ENCODE measurements around the gene ZNF277.

ZNF277 gene

DNA sequence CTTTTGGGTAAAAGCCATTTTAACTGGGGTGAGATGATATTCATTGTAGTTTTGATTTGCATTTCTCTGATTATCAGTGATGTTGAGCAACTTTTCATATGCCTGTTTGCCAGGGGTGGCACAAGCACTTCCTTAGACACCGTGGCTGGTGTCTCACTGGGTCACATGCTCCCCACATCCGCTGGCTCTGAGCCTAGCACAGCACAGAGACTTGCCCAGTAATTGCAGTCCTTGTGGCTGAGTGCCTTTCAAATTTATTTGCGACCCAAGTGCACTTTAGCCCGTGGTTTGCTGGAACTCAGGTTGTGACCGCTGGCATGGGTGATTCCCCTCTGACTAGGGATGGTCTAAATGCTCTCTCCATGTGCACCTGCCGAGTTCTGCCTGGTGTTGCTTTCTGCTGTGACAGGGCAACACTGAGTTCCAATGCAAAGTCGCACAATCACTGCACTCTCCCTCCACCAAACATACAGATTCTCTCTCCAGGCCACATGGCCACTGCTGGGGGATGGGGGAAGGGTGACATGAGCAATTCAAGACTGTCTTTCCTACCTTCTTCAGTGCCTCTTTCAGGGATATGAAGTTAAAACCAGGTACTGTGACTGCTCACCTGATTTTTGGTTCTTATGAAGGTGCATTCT lies 66.5 kb downstream of the ZNF277 start:
- H3K4me2 ChIP-seq: peak overlapping the region; percentile 29; the same call in 1 of the 2 replicates
- no peak overlapping the region; the same call in 1 of the 2 replicates for H3K9ac ChIP-seq

DNA sequence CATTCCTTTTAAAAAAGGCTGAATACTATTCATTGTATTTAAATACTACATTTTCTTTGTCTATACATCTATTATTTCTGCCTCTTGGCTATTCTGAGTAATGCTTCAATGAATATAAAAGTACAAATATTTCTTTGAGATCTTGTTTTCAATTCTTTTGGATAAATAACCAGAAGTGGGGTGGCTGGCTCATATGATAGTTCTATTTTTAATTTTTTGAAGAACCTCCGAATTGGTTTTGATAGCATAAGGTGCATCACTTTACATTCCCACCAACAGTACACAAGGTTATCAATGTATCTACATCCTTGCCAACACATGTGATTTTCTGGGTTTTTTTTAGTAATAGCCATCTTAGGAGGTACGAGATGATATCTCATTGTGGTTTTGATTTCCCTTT lies 72.5 kb downstream of the ZNF277 start:
- no peak overlapping the region for H3K4me3 ChIP-seq (IDR thresholded peaks at IDR 0.05; ENCODE audit: insufficient read depth, low read depth, low read length)
- no peak overlapping the region for H3K27ac ChIP-seq
- H4K20me1 ChIP-seq (ENCODE audit: insufficient read depth): no peaks in the 10 kb centered on the region
- H3K4me2 ChIP-seq: no peak overlapping the region
- no peak overlapping the region for H3K9ac ChIP-seq
- H3K4me1 ChIP-seq (ENCODE audit: low read depth, poor library complexity, severe bottlenecking): peaks cover 16% of the 10 kb centered on the region
- H3K79me2 ChIP-seq (ENCODE audit: insufficient read depth, low read depth): no peaks in the 10 kb centered on the region
- no peaks in the 10 kb centered on the region for H3K27me3 ChIP-seq (ENCODE audit: insufficient read depth, low read depth)
- TF ChIP-seq, protein P1, sequence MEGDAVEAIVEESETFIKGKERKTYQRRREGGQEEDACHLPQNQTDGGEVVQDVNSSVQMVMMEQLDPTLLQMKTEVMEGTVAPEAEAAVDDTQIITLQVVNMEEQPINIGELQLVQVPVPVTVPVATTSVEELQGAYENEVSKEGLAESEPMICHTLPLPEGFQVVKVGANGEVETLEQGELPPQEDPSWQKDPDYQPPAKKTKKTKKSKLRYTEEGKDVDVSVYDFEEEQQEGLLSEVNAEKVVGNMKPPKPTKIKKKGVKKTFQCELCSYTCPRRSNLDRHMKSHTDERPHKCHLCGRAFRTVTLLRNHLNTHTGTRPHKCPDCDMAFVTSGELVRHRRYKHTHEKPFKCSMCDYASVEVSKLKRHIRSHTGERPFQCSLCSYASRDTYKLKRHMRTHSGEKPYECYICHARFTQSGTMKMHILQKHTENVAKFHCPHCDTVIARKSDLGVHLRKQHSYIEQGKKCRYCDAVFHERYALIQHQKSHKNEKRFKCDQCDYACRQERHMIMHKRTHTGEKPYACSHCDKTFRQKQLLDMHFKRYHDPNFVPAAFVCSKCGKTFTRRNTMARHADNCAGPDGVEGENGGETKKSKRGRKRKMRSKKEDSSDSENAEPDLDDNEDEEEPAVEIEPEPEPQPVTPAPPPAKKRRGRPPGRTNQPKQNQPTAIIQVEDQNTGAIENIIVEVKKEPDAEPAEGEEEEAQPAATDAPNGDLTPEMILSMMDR (conservative IDR thresholded peaks at IDR 0.05; ENCODE audit: low read depth, low read length): no peak
- no peak overlapping the region for H2AFZ ChIP-seq (ENCODE audit: low read depth)
- no peaks in the 10 kb centered on the region for H3K36me3 ChIP-seq (ENCODE audit: insufficient read depth)

More for the DNA sequence above, 66.5 kb downstream of the ZNF277 start:
- H2AFZ ChIP-seq (ENCODE audit: low read depth): peak overlapping the region; percentile 15; the same call in 1 of the 2 replicates
- H3K27ac ChIP-seq: peak overlapping the region; percentile 52
- H3K79me2 ChIP-seq (ENCODE audit: insufficient read depth, low read depth): peaks cover 18% of the 10 kb centered on the region; the same call in 1 of the 2 replicates
- no peak overlapping the region for H3K4me3 ChIP-seq (IDR thresholded peaks at IDR 0.05; ENCODE audit: insufficient read depth, low read depth, low read length)
- TF ChIP-seq, protein P1 (conservative IDR thresholded peaks at IDR 0.05; ENCODE audit: low read depth, low read length): no peak
- no peaks in the 10 kb centered on the region for H3K27me3 ChIP-seq (ENCODE audit: insufficient read depth, low read depth)
- H3K4me1 ChIP-seq (ENCODE audit: low read depth, poor library complexity, severe bottlenecking): peaks cover 37% of the 10 kb centered on the region
- no peaks in the 10 kb centered on the region for H3K36me3 ChIP-seq (ENCODE audit: insufficient read depth)
- no peaks in the 10 kb centered on the region for H4K20me1 ChIP-seq (ENCODE audit: insufficient read depth)

DNA sequence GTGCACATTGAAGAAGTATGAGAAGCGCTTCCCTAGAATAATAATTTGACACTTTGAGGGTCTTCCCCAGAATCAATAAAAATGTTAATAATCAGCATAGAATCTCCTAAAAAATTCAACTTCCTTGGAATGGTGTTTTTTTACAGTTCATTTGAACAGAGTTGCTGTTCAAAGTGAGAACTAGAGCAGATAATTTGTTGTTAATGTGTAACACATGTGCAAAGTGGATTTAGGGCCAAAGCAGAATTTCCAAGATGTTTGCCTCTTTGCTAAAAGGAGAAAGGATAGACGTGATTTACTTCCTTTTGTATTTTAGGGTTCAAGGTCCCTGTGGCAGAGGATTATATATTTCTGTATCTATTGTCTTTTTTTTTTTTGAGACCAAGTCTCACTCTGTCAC lies 73.8 kb downstream of the ZNF277 start:
- Histone ChIP-seq H3K9ac (no peak overlapping the region), H2AFZ (ENCODE audit: low read depth) (no peak overlapping the region), H3K27me3 (ENCODE audit: insufficient read depth, low read depth) (no peaks in the 10 kb centered on the region), H3K4me3 (IDR thresholded peaks at IDR 0.05; ENCODE audit: insufficient read depth, low read depth, low read length) (no peak overlapping the region), H4K20me1 (ENCODE audit: insufficient read depth) (no peaks in the 10 kb centered on the region), H3K4me1 (ENCODE audit: low read depth, poor library complexity, severe bottlenecking) (peaks cover 13% of the 10 kb centered on the region), H3K4me2 (no peak overlapping the region), H3K36me3 (ENCODE audit: insufficient read depth) (no peaks in the 10 kb centered on the region), H3K79me2 (ENCODE audit: insufficient read depth, low read depth) (no peaks in the 10 kb centered on the region), H3K27ac (no peak overlapping the region)
- TF ChIP-seq, protein P1 (conservative IDR thresholded peaks at IDR 0.05; ENCODE audit: low read depth, low read length): no peak

DNA sequence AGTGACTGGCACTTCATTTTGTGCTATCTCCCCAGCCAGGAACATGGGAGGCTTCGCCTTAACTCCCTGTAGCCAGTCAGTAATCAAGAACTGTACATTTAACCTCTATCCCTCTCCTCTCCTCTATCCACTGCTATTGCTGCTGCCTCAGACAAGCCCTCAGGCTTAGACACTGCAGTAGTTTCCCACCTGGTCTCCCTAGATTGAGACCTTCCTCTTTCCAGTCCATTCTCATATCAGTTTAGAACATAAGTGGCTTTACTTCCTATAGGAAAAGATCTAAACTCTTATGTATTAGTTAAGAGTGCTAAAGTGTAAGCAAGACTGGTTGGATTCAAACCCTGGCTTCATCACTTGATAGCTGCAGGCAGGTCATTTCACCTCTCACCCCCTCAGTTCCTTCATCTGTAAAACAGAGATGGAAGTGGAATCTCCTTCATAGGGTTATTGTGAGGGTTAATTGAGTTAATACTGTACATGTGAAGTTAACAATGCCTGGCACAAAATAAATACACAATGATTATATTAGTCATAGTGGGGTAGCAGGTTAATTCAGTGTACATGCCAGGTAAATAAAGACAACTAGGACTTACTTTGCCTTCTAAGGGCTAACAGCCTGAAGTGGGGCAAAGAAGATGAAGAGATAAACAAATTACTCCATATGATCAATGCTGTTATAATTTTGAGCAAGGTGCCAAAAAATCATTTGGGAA lies 76.1 kb downstream of the ZNF277 start:
- H3K4me3 ChIP-seq (IDR thresholded peaks at IDR 0.05; ENCODE audit: insufficient read depth, low read depth, low read length): no peak overlapping the region
- no peaks in the 10 kb centered on the region for H3K79me2 ChIP-seq (ENCODE audit: insufficient read depth, low read depth)
- TF ChIP-seq, protein P1 (conservative IDR thresholded peaks at IDR 0.05; ENCODE audit: low read depth, low read length): no peak
- H2AFZ ChIP-seq (ENCODE audit: low read depth): no peak overlapping the region
- H3K27me3 ChIP-seq (ENCODE audit: insufficient read depth, low read depth): no peaks in the 10 kb centered on the region
- peaks cover 13% of the 10 kb centered on the region for H3K4me1 ChIP-seq (ENCODE audit: low read depth, poor library complexity, severe bottlenecking)
- H3K36me3 ChIP-seq (ENCODE audit: insufficient read depth): no peaks in the 10 kb centered on the region
- no peak overlapping the region for H3K9ac ChIP-seq
- no peak overlapping the region for H3K4me2 ChIP-seq
- H3K27ac ChIP-seq: no peak overlapping the region
- no peaks in the 10 kb centered on the region for H4K20me1 ChIP-seq (ENCODE audit: insufficient read depth)

All from KMS-11 (cell line).